A375 (cell line): ENCODE measurements around the gene SEPTIN7. TPM values are rescaled to one million over a fixed set of nuclear protein-coding genes. Genes with fewer than 3 reads are reported as not detected.

Experiments
- total RNA-seq: library from RNA; depleted of rRNA; stranded (reverse); fragments of >200 nt; shearing (Covaris generic); gene quantifications from 2 replicates; pipeline ENCODE4 v1.2.3, GENCODE V29; 2014; rRNA removed

SEPTIN7 gene
- total RNA-seq = 145 and 202 TPM in 2 replicates

DNA sequence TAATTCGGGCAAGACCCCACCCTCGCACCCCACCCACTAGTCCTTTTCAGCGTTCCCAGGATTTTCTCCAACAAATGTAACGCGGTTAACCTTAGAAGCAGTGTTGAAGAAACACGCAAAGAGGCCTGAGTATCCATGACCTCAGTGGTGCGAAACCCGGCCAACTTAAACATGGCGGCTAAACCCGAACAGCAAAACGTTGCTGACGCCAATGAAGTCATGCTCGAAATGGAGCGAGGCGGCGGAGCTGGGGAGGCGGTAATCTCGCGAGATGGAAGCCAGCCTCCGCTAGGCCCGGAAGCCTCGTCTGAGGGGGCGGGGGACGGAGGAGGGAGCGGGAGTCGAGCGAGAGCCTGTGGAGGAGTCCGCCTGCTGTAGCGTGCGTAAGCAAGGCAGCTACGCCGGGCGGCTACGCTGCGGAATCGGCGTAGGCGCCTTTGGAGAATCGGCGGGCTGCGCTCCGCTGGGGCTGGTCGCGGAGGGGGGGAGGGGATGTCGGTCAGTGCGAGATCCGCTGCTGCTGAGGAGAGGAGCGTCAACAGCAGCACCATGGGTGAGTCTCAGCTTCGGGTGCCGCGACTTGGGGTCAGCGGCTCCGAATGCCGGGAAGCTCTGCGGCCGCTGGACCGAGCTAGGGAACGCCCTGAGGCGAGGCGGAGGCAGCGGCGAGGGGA, at the start of gene SEPTIN7:
Gene SEPTIN7 (plus strand): TSS at position 340 of the 674 bp plus-strand sequence. CDS start 153 bp downstream, at position 493.

Other genes starting within 250 kb of the SEPTIN7 start
- 13.5 and 15.4 TPM in 2 replicates for gene HERPUD2, start 105.9 kb upstream of the SEPTIN7 start, total RNA-seq